22Rv1 (cell line): Measurements from ENCODE around the gene ZNF488.

Source experiments
- H3K27ac ChIP-seq: fragments of 450-650 bp; 2 replicates; pipeline ENCODE4 v1.5.1; 2017
- ZFX ChIP-seq: fragments of 450-650 bp; IDR thresholded peaks from 2 replicates; pipeline ENCODE4 v1.6.1; 2017; ENCODE audit warnings: antibody characterized with exemption, borderline replicate concordance
- TF ChIP-seq, protein P1 (sequence below): fragments of 450-650 bp; IDR thresholded peaks from 2 replicates; pipeline ENCODE4 v1.5.1; 2017; ENCODE audit warnings: mild to moderate bottlenecking

ZNF488 gene

DNA sequence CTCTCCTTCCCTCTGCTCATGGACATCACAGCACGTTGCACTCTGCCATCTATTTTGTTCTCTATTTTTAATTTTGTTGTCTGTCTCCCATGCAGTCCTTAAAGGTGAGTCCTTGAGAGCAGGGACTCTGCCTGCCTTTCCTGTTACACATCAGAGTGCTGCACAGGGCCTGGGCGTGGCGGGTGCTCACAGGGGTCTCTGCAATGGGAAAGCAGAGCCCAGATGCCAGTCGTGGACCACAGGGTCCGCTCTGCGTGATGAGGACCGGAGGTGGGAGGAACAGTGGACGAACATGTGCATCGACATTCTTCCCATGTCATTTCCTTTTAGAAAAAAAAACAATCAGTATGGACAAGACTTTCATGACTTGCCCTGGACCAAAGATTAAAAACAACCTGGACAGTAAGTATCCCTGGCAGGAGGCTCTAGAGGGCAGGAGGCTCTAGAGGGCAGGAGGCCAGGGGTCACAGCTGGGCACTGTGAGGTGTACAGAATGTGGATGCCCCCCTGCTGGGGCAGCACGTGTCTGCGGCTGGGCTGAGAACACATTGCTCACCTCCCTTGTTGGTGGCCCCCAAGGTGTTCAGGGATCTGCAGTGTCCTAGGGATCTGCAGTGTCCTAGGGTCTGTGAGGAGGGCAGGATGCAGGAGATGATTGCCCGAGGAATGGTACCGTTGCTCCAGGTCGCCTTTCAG lies 29.6 kb upstream of the ZNF488 start:
- H3K27ac ChIP-seq = no peak overlapping the region
- TF ChIP-seq ZFX = no peak
- TF ChIP-seq, protein P1, sequence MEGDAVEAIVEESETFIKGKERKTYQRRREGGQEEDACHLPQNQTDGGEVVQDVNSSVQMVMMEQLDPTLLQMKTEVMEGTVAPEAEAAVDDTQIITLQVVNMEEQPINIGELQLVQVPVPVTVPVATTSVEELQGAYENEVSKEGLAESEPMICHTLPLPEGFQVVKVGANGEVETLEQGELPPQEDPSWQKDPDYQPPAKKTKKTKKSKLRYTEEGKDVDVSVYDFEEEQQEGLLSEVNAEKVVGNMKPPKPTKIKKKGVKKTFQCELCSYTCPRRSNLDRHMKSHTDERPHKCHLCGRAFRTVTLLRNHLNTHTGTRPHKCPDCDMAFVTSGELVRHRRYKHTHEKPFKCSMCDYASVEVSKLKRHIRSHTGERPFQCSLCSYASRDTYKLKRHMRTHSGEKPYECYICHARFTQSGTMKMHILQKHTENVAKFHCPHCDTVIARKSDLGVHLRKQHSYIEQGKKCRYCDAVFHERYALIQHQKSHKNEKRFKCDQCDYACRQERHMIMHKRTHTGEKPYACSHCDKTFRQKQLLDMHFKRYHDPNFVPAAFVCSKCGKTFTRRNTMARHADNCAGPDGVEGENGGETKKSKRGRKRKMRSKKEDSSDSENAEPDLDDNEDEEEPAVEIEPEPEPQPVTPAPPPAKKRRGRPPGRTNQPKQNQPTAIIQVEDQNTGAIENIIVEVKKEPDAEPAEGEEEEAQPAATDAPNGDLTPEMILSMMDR = no peak

DNA sequence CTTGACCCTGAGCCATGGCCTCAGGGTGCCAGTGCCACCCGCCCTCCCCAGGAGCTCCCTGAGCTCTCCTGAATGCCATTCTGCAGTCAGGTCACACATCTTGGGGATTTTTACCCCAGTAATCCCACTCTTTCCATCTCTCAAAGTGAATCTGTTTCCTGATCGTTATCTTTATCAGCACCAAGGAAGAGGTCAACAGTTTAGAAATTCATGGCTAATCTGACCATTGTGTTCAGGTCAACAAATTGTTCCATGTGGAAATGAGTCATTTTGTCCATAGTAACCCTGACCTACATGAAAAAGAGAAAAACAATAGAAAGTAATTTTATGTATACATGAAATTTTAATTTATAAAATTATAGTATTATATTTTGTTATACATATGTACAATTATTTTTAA lies 28.8 kb upstream of the ZNF488 start:
- no peak overlapping the region for H3K27ac ChIP-seq
- TF ChIP-seq, protein P1 = no peak
- TF ChIP-seq ZFX = no peak

DNA sequence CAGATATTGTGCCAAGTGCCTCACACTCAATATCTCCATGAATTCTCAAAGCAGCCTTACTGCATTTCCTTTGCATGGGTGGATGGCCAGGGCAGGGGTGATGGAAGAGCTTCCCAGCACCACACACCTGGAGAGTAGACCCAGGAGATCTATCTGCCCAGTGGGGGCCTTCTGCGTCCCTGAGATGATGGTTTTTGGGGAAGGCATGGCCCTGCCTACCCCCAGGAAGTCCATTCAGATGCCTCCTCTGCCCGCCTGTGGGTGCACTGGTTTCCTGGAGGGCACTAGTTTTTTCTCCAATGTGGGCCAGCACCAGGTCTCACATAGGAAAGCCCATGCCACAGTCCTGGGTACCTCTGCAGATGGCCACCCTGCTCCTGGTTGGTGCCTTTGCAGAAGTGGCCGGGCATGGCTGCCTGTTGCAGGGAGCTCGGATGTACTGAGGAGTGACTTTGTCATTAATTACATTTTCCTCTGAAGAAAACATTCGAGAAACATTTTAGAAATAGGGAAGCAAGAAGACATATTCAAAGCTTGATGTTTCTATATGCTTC lies 28.2 kb upstream of the ZNF488 start:
- no peak overlapping the region for H3K27ac ChIP-seq
- TF ChIP-seq, protein P1 = no peak
- TF ChIP-seq ZFX = no peak

DNA sequence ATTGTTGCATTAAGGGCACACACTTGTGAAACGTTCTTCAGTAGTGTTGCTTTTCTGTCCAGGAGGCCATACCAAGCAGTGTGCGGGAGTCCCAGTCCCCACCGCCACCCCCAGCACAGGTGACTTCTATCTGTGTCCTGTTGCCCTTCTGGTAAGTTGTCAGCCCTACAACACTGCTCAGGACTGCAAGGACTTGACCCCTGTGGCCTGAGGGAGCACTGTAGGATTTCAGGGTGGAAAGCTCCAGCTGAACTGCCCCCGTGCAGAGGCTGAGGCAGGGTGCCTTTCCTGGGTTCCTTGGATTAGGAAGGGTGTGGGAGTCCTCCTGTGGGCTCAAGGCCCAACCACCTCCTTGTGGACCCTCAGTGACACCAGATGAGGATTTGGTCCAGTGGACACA lies 26.8 kb upstream of the ZNF488 start:
- TF ChIP-seq, protein P1 = no peak
- TF ChIP-seq ZFX = no peak
- H3K27ac ChIP-seq = no peak overlapping the region

DNA sequence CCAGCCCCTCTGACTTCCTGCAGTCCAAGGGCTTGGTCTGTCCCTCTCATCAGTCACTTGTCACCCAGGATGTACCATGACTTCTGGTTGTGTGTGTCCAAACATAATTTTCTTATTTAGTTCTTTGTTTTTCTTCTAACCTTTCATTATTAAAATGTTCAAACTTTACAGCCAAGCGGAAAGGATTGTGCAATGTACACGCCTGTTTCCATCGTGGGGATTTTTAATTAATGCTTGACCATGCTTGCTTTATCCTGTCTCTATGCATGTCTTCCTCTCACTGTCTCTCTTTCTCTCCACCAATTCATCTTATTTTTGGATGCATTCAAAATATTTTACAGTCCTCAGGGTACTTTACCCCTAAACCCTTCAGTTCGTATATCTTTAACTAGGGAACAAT lies 26.2 kb upstream of the ZNF488 start:
- TF ChIP-seq ZFX = no peak
- TF ChIP-seq, protein P1 = no peak
- no peak overlapping the region for H3K27ac ChIP-seq

DNA sequence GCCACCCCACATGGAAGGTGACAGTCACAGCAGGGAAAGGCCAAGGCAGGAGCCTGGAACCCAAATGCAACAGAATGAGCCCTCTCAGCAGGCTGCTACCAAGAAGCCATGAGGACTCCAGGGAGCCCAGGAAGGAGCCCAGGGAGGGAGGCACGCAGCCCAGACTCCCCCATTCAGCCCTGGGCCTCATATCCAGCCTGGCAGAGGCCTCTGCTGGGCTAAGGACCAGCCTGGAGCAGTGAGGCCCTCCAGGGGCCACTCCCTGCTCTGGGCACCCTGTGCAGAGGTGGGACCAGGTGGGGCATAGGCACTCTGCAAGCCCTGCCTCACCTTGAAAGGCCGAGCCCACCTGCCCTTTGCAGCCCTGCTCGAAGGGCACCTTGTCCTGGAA lies 25.8 kb upstream of the ZNF488 start:
- H3K27ac ChIP-seq = no peak overlapping the region
- TF ChIP-seq, protein P1 = no peak
- TF ChIP-seq ZFX = no peak

DNA sequence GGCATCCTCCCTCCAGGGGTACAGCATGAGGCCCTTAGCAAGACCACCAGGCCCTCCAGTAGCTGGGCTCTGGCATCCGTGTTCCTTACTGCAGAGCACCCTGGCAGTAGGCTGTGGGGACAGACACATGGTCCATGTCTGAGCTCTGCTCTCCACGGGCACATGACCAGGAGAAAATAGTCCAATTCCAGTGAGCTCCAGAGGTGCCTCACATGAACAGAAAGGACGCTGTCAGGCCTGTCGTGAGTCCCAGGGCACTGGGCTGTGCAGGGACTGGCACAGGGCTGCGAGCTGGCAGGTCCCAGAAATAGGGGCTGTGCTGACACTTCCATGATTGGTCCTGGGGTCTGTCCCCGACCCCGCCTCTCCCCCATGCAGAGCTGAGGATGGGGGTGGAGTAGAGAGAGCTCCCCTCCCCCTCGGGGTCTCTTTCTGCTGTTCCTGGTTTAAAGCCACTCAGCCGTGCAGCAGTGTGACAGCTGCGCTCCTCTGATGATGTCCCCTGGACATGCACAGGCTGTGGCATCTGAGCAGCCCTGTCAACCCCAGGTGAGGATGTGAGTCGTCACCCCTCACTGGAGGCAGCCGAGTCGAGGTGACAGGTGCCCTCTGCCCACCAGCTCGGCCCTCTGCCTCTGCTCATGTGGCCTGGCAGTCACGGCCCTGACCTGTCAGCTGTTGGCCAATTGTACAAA lies 25.2 kb upstream of the ZNF488 start:
- TF ChIP-seq, protein P1 = no peak
- TF ChIP-seq ZFX = no peak

More for the DNA sequence above, 25.2 kb upstream of the ZNF488 start:
- H3K27ac ChIP-seq = no peak overlapping the region
